HepG2 (cell line): ENCODE measurements around the gene EPHA3. TPM values are rescaled to one million over a fixed set of nuclear protein-coding genes. Genes with fewer than 3 reads are reported as not detected.

Experiments used
- ATAC-seq: fragments of 200-7000 bp; cut with Tn5 transposase; 3 replicates; pipeline ENCODE4 v1.9.1; 2020; ENCODE audit warnings: mild to moderate bottlenecking, moderate library complexity
- BruUV-seq: library from RNA; stranded (reverse); fragments of 400-500 nt; replicated peaks from 2 replicates; lab custom pipeline; 2021; lab: Mats Ljungman, UMichigan
- CTCF ChIA-PET: fragments of 300-600 bp; formaldehyde crosslinking; extraction: SDS; loops from one replicate; lab custom pipeline; 2021; ENCODE audit warnings: low total read pairs, inconsistent platforms, low intra/inter-chr PET ratio; lab: Yijun Ruan, JAX
- POLR2A ChIA-PET: fragments of 350-600 bp; sonication (Branson Sonifier 250); formaldehyde crosslinking; loops from one replicate; lab custom pipeline; 2020; ENCODE audit warnings: antibody characterized with exemption, inconsistent platforms; lab: Yijun Ruan, JAX
- DNase-seq: peaks from one replicate; pipeline ENCODE4 v3.0.0-alpha.2; 2015; ENCODE audit warnings: low spot score
- FAIRE-seq: peaks from 3 replicates; lab custom pipeline; 2011; peaks lifted over from hg19 to GRCh38; lab: Jason Lieb, UNC
- H2AFZ ChIP-seq: one replicate; pipeline ENCODE4 v1.6.1; 2011; ENCODE audit warnings: low read length, inconsistent platforms
- H3K27ac ChIP-seq: fragments of 300-600 bp; 3 replicates; pipeline ENCODE4 v1.8.0; 2011; ENCODE audit warnings: mixed run types, mild to moderate bottlenecking, mixed read lengths, low read length, inconsistent platforms; ENCODE audit not compliant: insufficient read depth; ENCODE audit errors: extremely low read length
- H3K27me3 ChIP-seq, 2 experiments: fragments of 200-600 bp in 1 of 2; 2 replicates in 1 of 2; 3 replicates in 1 of 2; pipeline versions ENCODE4 v1.6.0 to v1.8.0; 2011; ENCODE audit warnings: low read length in 2 of 2, mild to moderate bottlenecking in 2 of 2, moderate library complexity in 2 of 2, inconsistent platforms in 1 of 2; ENCODE audit not compliant: insufficient read depth in 2 of 2, control insufficient read depth in 1 of 2
- H3K36me3 ChIP-seq, 2 experiments: fragments of 200-600 bp in 1 of 2; replicated peaks in 1 of 2; 2 replicates in 1 of 2; 3 replicates in 1 of 2; pipeline versions ENCODE4 v1.5.1 to v1.8.0; 2011; ENCODE audit warnings: low read length in 2 of 2, inconsistent platforms in 1 of 2; ENCODE audit not compliant: insufficient read depth in 2 of 2, control insufficient read depth in 1 of 2
- H3K4me1 ChIP-seq: 2 replicates; pipeline ENCODE4 v1.5.1; 2012; ENCODE audit warnings: low read length, inconsistent platforms; ENCODE audit not compliant: insufficient read depth
- H3K4me2 ChIP-seq: 2 replicates; pipeline ENCODE4 v1.6.0; 2011; ENCODE audit warnings: low read depth, low read length, inconsistent platforms
- H3K4me3 ChIP-seq, 3 experiments: fragments of 200-600 bp in 1 of 3; sonication (generic), shearing (Covaris generic) in 1 of 3; replicated peaks in 1 of 3; 2 replicates each; pipeline ENCODE4 v1.5.1; 2011 to 2016; ENCODE audit warnings: low read length in 3 of 3, inconsistent platforms in 2 of 3, low read depth in 2 of 3, mild to moderate bottlenecking in 2 of 3, control low read depth in 1 of 3, mixed read lengths in 1 of 3; ENCODE audit not compliant: insufficient read depth in 1 of 3
- H3K79me2 ChIP-seq: one replicate; pipeline ENCODE4 v1.6.1; 2011; ENCODE audit warnings: low read length, inconsistent platforms; ENCODE audit not compliant: insufficient read depth
- H3K9ac ChIP-seq: 2 replicates; pipeline ENCODE4 v1.6.0; 2011; ENCODE audit warnings: mild to moderate bottlenecking, low read depth, low read length, inconsistent platforms; ENCODE audit not compliant: insufficient read depth
- H3K9me3 ChIP-seq: 2 replicates; pipeline ENCODE4 v1.5.1; 2012; ENCODE audit warnings: mild to moderate bottlenecking, low read length
- H4K20me1 ChIP-seq: 2 replicates; pipeline ENCODE4 v1.6.0; 2011; ENCODE audit warnings: inconsistent platforms, mild to moderate bottlenecking, low read length, moderate library complexity; ENCODE audit not compliant: insufficient read depth
- MBNL3 ChIP-seq: fragments of 250-450 bp; sonication (Bioruptor Pico); conservative IDR thresholded peaks from 2 replicates; pipeline ENCODE4 v1.8.0; 2022; ENCODE audit warnings: mild to moderate bottlenecking, inconsistent platforms
- RAD21 ChIP-seq: fragments of 450-650 bp; formaldehyde crosslinking; IDR thresholded peaks from 2 replicates; pipeline ENCODE4 v1.5.0; 2020; ENCODE audit warnings: mild to moderate bottlenecking
- SP2 ChIP-seq: sonication (generic); formaldehyde crosslinking; IDR thresholded peaks from 2 replicates; pipeline ENCODE4 v1.5.1; 2020; ENCODE audit warnings: mild to moderate bottlenecking, missing genetic modification reagents
- ZBTB3 ChIP-seq: sonication (generic); formaldehyde crosslinking; IDR thresholded peaks from 2 replicates; pipeline ENCODE4 v1.4.0; 2020; ENCODE audit warnings: low read depth, mild to moderate bottlenecking, moderate library complexity, missing genetic modification reagents, borderline replicate concordance
- ZNF331 ChIP-seq: sonication (generic); formaldehyde crosslinking; IDR thresholded peaks from 2 replicates; pipeline ENCODE4 v1.4.0; 2020; ENCODE audit warnings: missing genetic modification reagents
- ZNF335 ChIP-seq: sonication (generic); formaldehyde crosslinking; IDR thresholded peaks from 2 replicates; pipeline ENCODE4 v1.4.0; 2020; ENCODE audit warnings: missing genetic modification reagents
- ZNF75D ChIP-seq: sonication (generic); formaldehyde crosslinking; IDR thresholded peaks from 2 replicates; pipeline ENCODE4 v1.8.1; 2023; ENCODE audit warnings: missing genetic modification reagents, mild to moderate bottlenecking, borderline replicate concordance
- ZNF780A ChIP-seq: sonication (generic); formaldehyde crosslinking; IDR thresholded peaks from 2 replicates; pipeline ENCODE4 v1.8.0; 2022; ENCODE audit warnings: mild to moderate bottlenecking, missing genetic modification reagents, moderate library complexity
- ZNF841 ChIP-seq: sonication (generic); formaldehyde crosslinking; IDR thresholded peaks from 2 replicates; pipeline ENCODE4 v1.8.1; 2023; ENCODE audit warnings: missing genetic modification reagents, borderline replicate concordance
- ZSCAN20 ChIP-seq: sonication (generic); formaldehyde crosslinking; IDR thresholded peaks from 2 replicates; pipeline ENCODE4 v1.4.0; 2020; ENCODE audit warnings: missing genetic modification reagents, mild to moderate bottlenecking, borderline replicate concordance
- WGBS: methylation state at CpG from one replicate; pipeline ENCODE4 v1.1.6; 2017; ENCODE audit warnings: low lambda C conversion rate; 5-methylcytosine and 5-hydroxymethylcytosine counted together
- in situ Hi-C: cut with HindIII; loops from 2 replicates; pipeline ENCODE4 v1.10.0; 2017; ENCODE audit warnings: low pct_unique_long_range_greater_than_20kb; ENCODE audit not compliant: extremely low pct_ligation_motif_present
- intact Hi-C: fragments of 100-400 bp; cut with micrococcal nuclease; formaldehyde crosslinking; loops from one replicate; pipeline ENCODE4 v1.10.0; 2022; ENCODE audit not compliant: unreplicated experiment
- polyA plus RNA-seq, 8 experiments: library from polyadenylated mRNA; depleted of rRNA in 3 of 8; stranded (reverse) in 7 of 8; unstranded in 1 of 8; fragments of >200 nt; fragmentation: Illumina TruSeq in 4 of 8; extraction: Trizol in 4 of 8; gene quantifications; 2 replicates each; pipeline versions ENCODE4 v1.2.1 to v1.2.3, GENCODE V29; 2011 to 2016; ENCODE audit warnings: low read depth in 4 of 8, missing spikeins in 1 of 8, mixed read lengths in 1 of 8; ENCODE audit not compliant: insufficient read depth in 1 of 8
- total RNA-seq, 5 experiments: library from RNA; depleted of rRNA; stranded (reverse); fragments of >200 nt; fragmentation: Illumina TruSeq; extraction: Trizol; gene quantifications; 2 replicates each; pipeline ENCODE4 v1.2.3, GENCODE V29; 2016; ENCODE audit warnings: low read depth in 1 of 5
- TF ChIP-seq, protein P1 (sequence below), 2 experiments: sonication (generic) in 1 of 2; formaldehyde crosslinking in 1 of 2; IDR thresholded peaks; 2 replicates each; pipeline versions ENCODE4 v1.4.0 to v1.6.1; 2018 to 2020; ENCODE audit warnings: missing genetic modification reagents in 2 of 2, borderline replicate concordance in 1 of 2, low read depth in 1 of 2, mild to moderate bottlenecking in 1 of 2, missing biosample characterization in 1 of 2
- TF ChIP-seq, protein P2 (sequence below): IDR thresholded peaks from 2 replicates; pipeline ENCODE4 v1.6.1; 2012; ENCODE audit warnings: inconsistent platforms
- TF ChIP-seq, protein P3 (sequence below): sonication (generic); formaldehyde crosslinking; IDR thresholded peaks from 2 replicates; pipeline ENCODE4 v1.4.0; 2020; ENCODE audit warnings: missing genetic modification reagents, mild to moderate bottlenecking, borderline replicate concordance

EPHA3 gene
- total and polyA plus RNA-seq, 2 of the 13 experiments (the other 11 are each of a cell fraction or from before 2014, with no cell fraction given), result 0.01 TPM; not detected in 1

DNA sequence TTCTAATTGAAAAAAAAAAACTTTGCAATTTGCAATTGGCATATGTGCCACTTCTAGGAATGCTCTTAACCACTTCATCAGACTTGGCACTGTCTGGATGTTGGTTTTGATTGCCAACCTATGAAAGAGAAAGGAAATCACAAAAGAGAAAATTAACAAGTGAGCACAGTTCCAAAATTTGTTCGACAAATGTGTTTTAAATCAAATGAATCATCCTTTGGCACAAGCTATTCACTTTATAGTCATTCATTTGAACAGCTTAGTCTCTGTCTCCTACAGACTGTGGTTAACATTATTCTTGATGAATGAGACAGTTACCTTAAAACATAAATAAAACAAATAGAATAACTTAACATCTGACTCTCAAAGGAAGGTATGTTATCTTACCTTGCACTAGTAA is 265.0 kb downstream of the EPHA3 start:
- 0% methylated on average over 1 of the region's 1 CpG for WGBS
- intact Hi-C loops (no loop called here), in situ Hi-C loops (no loop called here)
- ChIA-PET POLR2A (no interaction called here), CTCF (no interaction called here)
- FAIRE-seq (no peak), ATAC-seq (no peak), DNase-seq (no peak)
- Histone ChIP-seq H3K36me3 (no peaks in the 10 kb centered on the region), H3K27me3 (no peaks in the 10 kb centered on the region), H3K9me3 (no peaks in the 10 kb centered on the region), H3K4me1 (no peaks in the 10 kb centered on the region), H4K20me1 (no peaks in the 10 kb centered on the region), H3K4me2 (no peak overlapping the region), H3K27ac (no peak overlapping the region), H3K79me2 (no peaks in the 10 kb centered on the region), H3K4me3 (no peak overlapping the region), H2AFZ (no peak overlapping the region), H3K9ac (no peak overlapping the region)
- BruUV-seq, result no TSS peak
- TF ChIP-seq ZNF780A (CRISPR knock-in tag) (no peak), ZNF841 (CRISPR knock-in tag) (no peak), ZBTB3 (CRISPR knock-in tag) (no peak), RAD21 (CRISPR knock-in tag) (no peak), ZNF335 (CRISPR knock-in tag) (no peak), SP2 (CRISPR knock-in tag) (no peak), ZNF75D (no peak), ZSCAN20 (no peak), ZNF331 (CRISPR knock-in tag) (no peak), MBNL3 (CRISPR knock-in tag) (no peak)
- TF ChIP-seq, protein P1, sequence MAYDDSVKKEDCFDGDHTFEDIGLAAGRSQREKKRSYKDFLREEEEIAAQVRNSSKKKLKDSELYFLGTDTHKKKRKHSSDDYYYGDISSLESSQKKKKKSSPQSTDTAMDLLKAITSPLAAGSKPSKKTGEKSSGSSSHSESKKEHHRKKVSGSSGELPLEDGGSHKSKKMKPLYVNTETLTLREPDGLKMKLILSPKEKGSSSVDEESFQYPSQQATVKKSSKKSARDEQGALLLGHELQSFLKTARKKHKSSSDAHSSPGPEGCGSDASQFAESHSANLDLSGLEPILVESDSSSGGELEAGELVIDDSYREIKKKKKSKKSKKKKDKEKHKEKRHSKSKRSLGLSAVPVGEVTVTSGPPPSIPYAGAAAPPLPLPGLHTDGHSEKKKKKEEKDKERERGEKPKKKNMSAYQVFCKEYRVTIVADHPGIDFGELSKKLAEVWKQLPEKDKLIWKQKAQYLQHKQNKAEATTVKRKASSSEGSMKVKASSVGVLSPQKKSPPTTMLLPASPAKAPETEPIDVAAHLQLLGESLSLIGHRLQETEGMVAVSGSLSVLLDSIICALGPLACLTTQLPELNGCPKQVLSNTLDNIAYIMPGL (CRISPR knock-in tag; IDR thresholded peaks at IDR 0.05; ENCODE audit: borderline replicate concordance in 1 of 2, low read depth in 1 of 2), result no peak
- TF ChIP-seq, protein P2, sequence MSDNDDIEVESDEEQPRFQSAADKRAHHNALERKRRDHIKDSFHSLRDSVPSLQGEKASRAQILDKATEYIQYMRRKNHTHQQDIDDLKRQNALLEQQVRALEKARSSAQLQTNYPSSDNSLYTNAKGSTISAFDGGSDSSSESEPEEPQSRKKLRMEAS, result no peak
- TF ChIP-seq, protein P3, sequence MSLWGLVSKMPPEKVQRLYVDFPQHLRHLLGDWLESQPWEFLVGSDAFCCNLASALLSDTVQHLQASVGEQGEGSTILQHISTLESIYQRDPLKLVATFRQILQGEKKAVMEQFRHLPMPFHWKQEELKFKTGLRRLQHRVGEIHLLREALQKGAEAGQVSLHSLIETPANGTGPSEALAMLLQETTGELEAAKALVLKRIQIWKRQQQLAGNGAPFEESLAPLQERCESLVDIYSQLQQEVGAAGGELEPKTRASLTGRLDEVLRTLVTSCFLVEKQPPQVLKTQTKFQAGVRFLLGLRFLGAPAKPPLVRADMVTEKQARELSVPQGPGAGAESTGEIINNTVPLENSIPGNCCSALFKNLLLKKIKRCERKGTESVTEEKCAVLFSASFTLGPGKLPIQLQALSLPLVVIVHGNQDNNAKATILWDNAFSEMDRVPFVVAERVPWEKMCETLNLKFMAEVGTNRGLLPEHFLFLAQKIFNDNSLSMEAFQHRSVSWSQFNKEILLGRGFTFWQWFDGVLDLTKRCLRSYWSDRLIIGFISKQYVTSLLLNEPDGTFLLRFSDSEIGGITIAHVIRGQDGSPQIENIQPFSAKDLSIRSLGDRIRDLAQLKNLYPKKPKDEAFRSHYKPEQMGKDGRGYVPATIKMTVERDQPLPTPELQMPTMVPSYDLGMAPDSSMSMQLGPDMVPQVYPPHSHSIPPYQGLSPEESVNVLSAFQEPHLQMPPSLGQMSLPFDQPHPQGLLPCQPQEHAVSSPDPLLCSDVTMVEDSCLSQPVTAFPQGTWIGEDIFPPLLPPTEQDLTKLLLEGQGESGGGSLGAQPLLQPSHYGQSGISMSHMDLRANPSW, result no peak
